ENCODE measurements around the gene GCNT2.

GRCh38 chr6:10644225-10644624 is 123.1 kb downstream of the GCNT2 start:
- TF ChIP-seq CTCF (IDR thresholded peaks at IDR 0.05) (no peak), REST (IDR thresholded peaks at IDR 0.05; ENCODE audit: insufficient read depth in 1 of 2, low read depth in 2 of 2, low read length in 1 of 2) (no peak), SIN3A (IDR thresholded peaks at IDR 0.05; ENCODE audit: borderline replicate concordance, insufficient read depth, low read depth, low read length) (no peak), POLR2AphosphoS5 (IDR thresholded peaks at IDR 0.05; ENCODE audit: low read depth, low read length) (no peak)

Data from Panc1 (cell line).